Measurements from ENCODE around the gene CSE1L. TPM values are rescaled to one million over a fixed set of nuclear protein-coding genes. Genes with fewer than 3 reads are reported as not detected.

Gene CSE1L
- polyA plus RNA-seq, 1 donor from 2014 or later: 74.2 TPM

- no peaks in the 10 kb centered on the region for H4K20me1 ChIP-seq (ENCODE audit: insufficient read depth)
- H3K27me3 ChIP-seq (ENCODE audit: insufficient read depth, low read depth, low read length): no peaks in the 10 kb centered on the region
- no peak overlapping the region for H3K4me3 ChIP-seq (ENCODE audit: low read length)
- H3F3A ChIP-seq (ENCODE audit: insufficient read depth, low read length, poor library complexity, severe bottlenecking): no peaks in the 10 kb centered on the region
- no peaks in the 10 kb centered on the region for H3K9me2 ChIP-seq (ENCODE audit: insufficient read depth, low read length)
- no peaks in the 10 kb centered on the region for H3K79me2 ChIP-seq (replicated peaks; ENCODE audit: insufficient read depth, low read length)
- no peaks in the 10 kb centered on the region for H3K9me3 ChIP-seq (ENCODE audit: low read length)
- no peak overlapping the region for H2AFZ ChIP-seq (ENCODE audit: low read depth, low read length)
- TF ChIP-seq POLR2AphosphoS5 (IDR thresholded peaks at IDR 0.05) (no peak), EZH2 (IDR thresholded peaks at IDR 0.05; ENCODE audit: borderline replicate concordance, insufficient read depth, low read length, poor library complexity, severe bottlenecking) (no peak)
- no peaks in the 10 kb centered on the region for H3K36me3 ChIP-seq (ENCODE audit: insufficient read depth, low read length)
- H3K27ac ChIP-seq (ENCODE audit: low read length): no peak overlapping the region
- H3K4me2 ChIP-seq (ENCODE audit: low read length): no peak overlapping the region
- no peak overlapping the region for H3K9ac ChIP-seq (ENCODE audit: low read length)
Observed at GRCh38 chr20:49037962-49038387, 8.1 kb upstream of the CSE1L start.

- Histone ChIP-seq H4K20me1 (ENCODE audit: insufficient read depth) (no peaks in the 10 kb centered on the region), H3K36me3 (ENCODE audit: insufficient read depth, low read length) (no peaks in the 10 kb centered on the region)
Observed at GRCh38 chr20:49039854-49040253, 6.3 kb upstream of the CSE1L start.

More at GRCh38 chr20:49039854-49040253, 6.3 kb upstream of the CSE1L start:
- Histone ChIP-seq H3K4me2 (ENCODE audit: low read length) (no peak overlapping the region), H3K9me3 (ENCODE audit: low read length) (no peaks in the 10 kb centered on the region), H3K9ac (ENCODE audit: low read length) (no peak overlapping the region), H3K27me3 (ENCODE audit: insufficient read depth, low read depth, low read length) (no peaks in the 10 kb centered on the region), H3K79me2 (replicated peaks; ENCODE audit: insufficient read depth, low read length) (no peaks in the 10 kb centered on the region), H2AFZ (ENCODE audit: low read depth, low read length) (no peak overlapping the region), H3F3A (ENCODE audit: insufficient read depth, low read length, poor library complexity, severe bottlenecking) (no peaks in the 10 kb centered on the region), H3K4me3 (ENCODE audit: low read length) (no peak overlapping the region), H3K9me2 (ENCODE audit: insufficient read depth, low read length) (no peaks in the 10 kb centered on the region), H3K27ac (ENCODE audit: low read length) (no peak overlapping the region)
- TF ChIP-seq, protein P1, sequence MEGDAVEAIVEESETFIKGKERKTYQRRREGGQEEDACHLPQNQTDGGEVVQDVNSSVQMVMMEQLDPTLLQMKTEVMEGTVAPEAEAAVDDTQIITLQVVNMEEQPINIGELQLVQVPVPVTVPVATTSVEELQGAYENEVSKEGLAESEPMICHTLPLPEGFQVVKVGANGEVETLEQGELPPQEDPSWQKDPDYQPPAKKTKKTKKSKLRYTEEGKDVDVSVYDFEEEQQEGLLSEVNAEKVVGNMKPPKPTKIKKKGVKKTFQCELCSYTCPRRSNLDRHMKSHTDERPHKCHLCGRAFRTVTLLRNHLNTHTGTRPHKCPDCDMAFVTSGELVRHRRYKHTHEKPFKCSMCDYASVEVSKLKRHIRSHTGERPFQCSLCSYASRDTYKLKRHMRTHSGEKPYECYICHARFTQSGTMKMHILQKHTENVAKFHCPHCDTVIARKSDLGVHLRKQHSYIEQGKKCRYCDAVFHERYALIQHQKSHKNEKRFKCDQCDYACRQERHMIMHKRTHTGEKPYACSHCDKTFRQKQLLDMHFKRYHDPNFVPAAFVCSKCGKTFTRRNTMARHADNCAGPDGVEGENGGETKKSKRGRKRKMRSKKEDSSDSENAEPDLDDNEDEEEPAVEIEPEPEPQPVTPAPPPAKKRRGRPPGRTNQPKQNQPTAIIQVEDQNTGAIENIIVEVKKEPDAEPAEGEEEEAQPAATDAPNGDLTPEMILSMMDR (IDR thresholded peaks at IDR 0.05; ENCODE audit: poor library complexity, severe bottlenecking): no peak
- TF ChIP-seq TAF1 (IDR thresholded peaks at IDR 0.05; ENCODE audit: low read depth) (no peak), POLR2AphosphoS5 (IDR thresholded peaks at IDR 0.05) (no peak), MXI1 (conservative IDR thresholded peaks at IDR 0.05; ENCODE audit: poor library complexity, severe bottlenecking) (no peak), SMC3 (conservative IDR thresholded peaks at IDR 0.05; ENCODE audit: poor library complexity) (no peak), EZH2 (IDR thresholded peaks at IDR 0.05; ENCODE audit: borderline replicate concordance, insufficient read depth, low read length, poor library complexity, severe bottlenecking) (no peak), EP300 (conservative IDR thresholded peaks at IDR 0.05; ENCODE audit: poor library complexity, severe bottlenecking) (no peak), RAD21 (conservative IDR thresholded peaks at IDR 0.05) (no peak)
- TF ChIP-seq, protein P2, sequence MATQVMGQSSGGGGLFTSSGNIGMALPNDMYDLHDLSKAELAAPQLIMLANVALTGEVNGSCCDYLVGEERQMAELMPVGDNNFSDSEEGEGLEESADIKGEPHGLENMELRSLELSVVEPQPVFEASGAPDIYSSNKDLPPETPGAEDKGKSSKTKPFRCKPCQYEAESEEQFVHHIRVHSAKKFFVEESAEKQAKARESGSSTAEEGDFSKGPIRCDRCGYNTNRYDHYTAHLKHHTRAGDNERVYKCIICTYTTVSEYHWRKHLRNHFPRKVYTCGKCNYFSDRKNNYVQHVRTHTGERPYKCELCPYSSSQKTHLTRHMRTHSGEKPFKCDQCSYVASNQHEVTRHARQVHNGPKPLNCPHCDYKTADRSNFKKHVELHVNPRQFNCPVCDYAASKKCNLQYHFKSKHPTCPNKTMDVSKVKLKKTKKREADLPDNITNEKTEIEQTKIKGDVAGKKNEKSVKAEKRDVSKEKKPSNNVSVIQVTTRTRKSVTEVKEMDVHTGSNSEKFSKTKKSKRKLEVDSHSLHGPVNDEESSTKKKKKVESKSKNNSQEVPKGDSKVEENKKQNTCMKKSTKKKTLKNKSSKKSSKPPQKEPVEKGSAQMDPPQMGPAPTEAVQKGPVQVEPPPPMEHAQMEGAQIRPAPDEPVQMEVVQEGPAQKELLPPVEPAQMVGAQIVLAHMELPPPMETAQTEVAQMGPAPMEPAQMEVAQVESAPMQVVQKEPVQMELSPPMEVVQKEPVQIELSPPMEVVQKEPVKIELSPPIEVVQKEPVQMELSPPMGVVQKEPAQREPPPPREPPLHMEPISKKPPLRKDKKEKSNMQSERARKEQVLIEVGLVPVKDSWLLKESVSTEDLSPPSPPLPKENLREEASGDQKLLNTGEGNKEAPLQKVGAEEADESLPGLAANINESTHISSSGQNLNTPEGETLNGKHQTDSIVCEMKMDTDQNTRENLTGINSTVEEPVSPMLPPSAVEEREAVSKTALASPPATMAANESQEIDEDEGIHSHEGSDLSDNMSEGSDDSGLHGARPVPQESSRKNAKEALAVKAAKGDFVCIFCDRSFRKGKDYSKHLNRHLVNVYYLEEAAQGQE (IDR thresholded peaks at IDR 0.05; ENCODE audit: borderline replicate concordance): no peak
